ENCODE measurements around the gene TPGS1. TPM values are rescaled to one million over a fixed set of nuclear protein-coding genes. Genes with fewer than 3 reads are reported as not detected.

TPGS1 gene
- total and polyA plus RNA-seq, 11 donors = 5.7 to 39.3 (median 11.7) TPM

GRCh38 chr19:556611-557382, 49.5 kb downstream of the TPGS1 start:
- no peaks in the 10 kb centered on the region for H3K27me3 ChIP-seq
- no peaks in the 10 kb centered on the region for H3K9me3 ChIP-seq
- TF ChIP-seq CTCF (IDR thresholded peaks at IDR 0.05) (no peak), POLR2A (IDR thresholded peaks at IDR 0.05) (no peak)
- ATAC-seq (peak in 1 of 4 donors; percentile 3), DNase-seq (peak in 1 of 5 donors; percentile 55)
- no peaks in the 10 kb centered on the region for H3K36me3 ChIP-seq
- H3K4me1 ChIP-seq = peaks cover 0 to 23% (median 12%) of the 10 kb centered on the region in 12 donors
- H3K27ac ChIP-seq = peak overlapping the region in 9 of 12 donors; percentile 19 to 75 (median 43)
- no peak overlapping the region for H3K4me3 ChIP-seq
- intact Hi-C loops (cut with DNase I) = loop anchor here in 1 of 10 donors (10.0 kb wide), 1 partner anchor 178 kb away; no protein-coding TSS in a partner anchor
- WGBS, 4 donors = 79 to 90% (median 83%) methylated on average over 15 to 31 of the region's 31 CpGs

- ATAC-seq (peak; percentile 34 to 58 (median 57)), DNase-seq (peak in 4 of 5 donors; percentile 53 to 73 (median 63))
- H3K9me3 ChIP-seq = no peaks in the 10 kb centered on the region
- intact Hi-C loops (cut with DNase I) = loop anchor here in 1 of 10 donors (10.0 kb wide), 1 partner anchor 176 kb away; no protein-coding TSS in a partner anchor
- TF ChIP-seq CTCF (IDR thresholded peaks at IDR 0.05) = no peak
- no peak for TF ChIP-seq POLR2A (IDR thresholded peaks at IDR 0.05)
- no peak overlapping the region for H3K4me3 ChIP-seq
- peak overlapping the region in 10 of 12 donors; percentile 13 to 64 (median 48) for H3K27ac ChIP-seq
- peaks cover 0 to 23% (median 12%) of the 10 kb centered on the region in 12 donors for H3K4me1 ChIP-seq
- H3K36me3 ChIP-seq = no peaks in the 10 kb centered on the region
- no peaks in the 10 kb centered on the region for H3K27me3 ChIP-seq
- 47 to 65% (median 52%) methylated on average over 15 to 21 of the region's 21 CpGs for WGBS, 4 donors
These were observed 51.6 kb downstream of the TPGS1 start for GRCh38 chr19:558770-559439.

GRCh38 chr19:560121-560520, 52.8 kb downstream of the TPGS1 start:
- H3K4me1 ChIP-seq = peaks cover 0 to 23% (median 12%) of the 10 kb centered on the region in 12 donors
- no peak for TF ChIP-seq POLR2A (IDR thresholded peaks at IDR 0.05)
- DNase-seq = peak in 1 of 5 donors; percentile 4
- no peaks in the 10 kb centered on the region for H3K9me3 ChIP-seq
- no peak overlapping the region for H3K4me3 ChIP-seq
- ATAC-seq = no peak
- intact Hi-C loops (cut with DNase I) = no loop called here
- H3K27ac ChIP-seq = peak overlapping the region in 1 of 12 donors; percentile 11
- no peaks in the 10 kb centered on the region for H3K27me3 ChIP-seq
- 80 to 90% (median 84%) methylated on average over 12 of the region's 12 CpGs for WGBS, 4 donors
- no peaks in the 10 kb centered on the region for H3K36me3 ChIP-seq

GRCh38 chr19:566403-566802, 59.1 kb downstream of the TPGS1 start:
- 40 to 54% (median 45%) methylated on average over 18 to 19 of the region's 19 CpGs for WGBS, 4 donors
- ATAC-seq = peak in 3 of 4 donors; percentile 27 to 72 (median 56)
- TF ChIP-seq CTCF (IDR thresholded peaks at IDR 0.05) (no peak), POLR2A (IDR thresholded peaks at IDR 0.05) (no peak)
- Histone ChIP-seq H3K36me3 (no peaks in the 10 kb centered on the region), H3K27ac (peak overlapping the region in 4 of 12 donors; percentile 22 to 86 (median 42)), H3K9me3 (no peaks in the 10 kb centered on the region), H3K4me3 (peak overlapping the region in 2 of 12 donors; percentile 2 to 36), H3K4me1 (peaks cover 0 to 7% (median 6%) of the 10 kb centered on the region in 12 donors), H3K27me3 (no peaks in the 10 kb centered on the region)
- intact Hi-C loops (cut with DNase I) = no loop called here
- peak in 2 of 5 donors; percentile 26 to 36 for DNase-seq
